GM21367 (cell line): Measurements from ENCODE around the gene BEST4.
"Not testable (repeated sequence)": the region's sequence is repeated elsewhere in the genome, so short reads cannot be mapped to it uniquely, and the experiment has no call there.

Source experiments
- ATAC-seq: cut with Tn5 transposase; IDR thresholded peaks from one replicate; pipeline ENCODE4 v1.9.1; 2021; ENCODE audit not compliant: unreplicated experiment

The BEST4 gene

GRCh38 chr1:44788120-44788860, at the start of gene BEST4:
Gene BEST4, minus strand, starts transcription at chr1:44788170. Its CDS starts 465 bp downstream, at chr1:44787705.
- no peak for ATAC-seq

DNA sequence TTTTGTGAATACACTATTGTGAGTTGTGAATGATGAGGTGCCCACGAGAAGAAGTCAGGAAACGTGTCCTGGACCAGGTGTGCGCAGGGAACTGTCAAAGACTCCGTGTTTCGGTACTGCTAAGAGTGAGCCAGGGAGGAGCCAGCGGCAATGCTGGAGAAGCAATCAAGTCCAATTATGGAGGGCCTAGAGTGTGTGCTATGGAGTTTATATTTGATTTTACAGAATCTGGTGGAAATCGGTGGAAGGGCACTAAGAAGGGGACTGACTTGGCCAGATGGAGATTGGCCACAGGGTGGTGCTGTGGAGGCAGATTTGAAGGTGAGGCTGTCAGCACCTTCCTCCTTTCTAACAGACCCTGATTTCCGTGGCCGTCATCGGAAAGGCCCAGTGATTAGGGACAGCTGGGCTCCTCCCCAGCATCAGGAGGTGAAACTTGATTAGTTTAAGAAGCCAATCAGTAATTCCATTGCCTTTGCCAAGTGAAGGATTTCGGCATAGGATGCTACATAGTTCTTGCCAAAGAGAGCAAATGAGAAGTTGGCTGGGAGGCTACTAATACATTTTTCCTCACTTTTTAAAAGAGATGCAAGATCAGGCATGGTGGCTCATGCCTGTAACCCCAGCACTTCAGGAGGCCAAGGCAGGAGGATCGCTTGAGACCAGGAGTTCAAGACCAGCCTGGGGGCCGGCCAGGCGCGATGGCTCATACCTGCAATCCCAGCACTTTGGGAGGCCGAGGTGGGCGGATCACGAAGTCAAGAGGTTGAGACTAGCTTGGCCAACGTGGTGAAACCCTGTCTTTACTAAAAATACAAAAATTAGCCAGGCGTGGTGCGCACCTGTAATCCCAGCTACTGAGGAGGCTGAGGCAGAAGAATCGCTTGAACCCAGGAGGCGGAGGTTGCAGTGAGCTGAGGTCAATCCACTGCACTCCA, 48.0 kb upstream of the BEST4 start:
- ATAC-seq = peak; percentile 71

DNA sequence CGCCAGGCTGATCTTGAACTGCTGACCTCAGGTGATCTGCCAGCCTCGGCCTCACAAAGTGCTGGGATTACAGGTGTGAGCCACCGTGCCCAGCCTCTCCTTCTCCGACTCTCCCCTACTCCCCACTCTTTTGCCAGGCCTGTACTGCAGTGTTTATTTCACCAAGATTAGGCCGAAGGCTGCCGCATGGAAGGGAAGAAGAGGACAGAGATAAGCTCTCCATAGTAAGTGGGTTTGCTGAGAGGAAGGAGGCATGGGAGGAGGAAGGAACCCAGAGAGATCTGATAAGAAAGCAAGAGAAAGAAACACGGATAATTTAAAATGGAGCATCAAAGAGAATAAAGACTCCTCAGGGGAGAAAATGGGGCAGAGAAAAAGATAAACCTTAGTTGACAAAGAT, 46.4 kb upstream of the BEST4 start:
- ATAC-seq = no peak

GRCh38 chr1:44832056-44832705, 44.2 kb upstream of the BEST4 start:
- ATAC-seq = no peak

- ATAC-seq = no peak
These were observed 43.5 kb upstream of the BEST4 start for GRCh38 chr1:44831516-44831915.

- no peak for ATAC-seq
These were observed 42.9 kb upstream of the BEST4 start for GRCh38 chr1:44830900-44831304.

- no peak for ATAC-seq
These were observed 41.8 kb upstream of the BEST4 start for GRCh38 chr1:44829506-44830384.

DNA sequence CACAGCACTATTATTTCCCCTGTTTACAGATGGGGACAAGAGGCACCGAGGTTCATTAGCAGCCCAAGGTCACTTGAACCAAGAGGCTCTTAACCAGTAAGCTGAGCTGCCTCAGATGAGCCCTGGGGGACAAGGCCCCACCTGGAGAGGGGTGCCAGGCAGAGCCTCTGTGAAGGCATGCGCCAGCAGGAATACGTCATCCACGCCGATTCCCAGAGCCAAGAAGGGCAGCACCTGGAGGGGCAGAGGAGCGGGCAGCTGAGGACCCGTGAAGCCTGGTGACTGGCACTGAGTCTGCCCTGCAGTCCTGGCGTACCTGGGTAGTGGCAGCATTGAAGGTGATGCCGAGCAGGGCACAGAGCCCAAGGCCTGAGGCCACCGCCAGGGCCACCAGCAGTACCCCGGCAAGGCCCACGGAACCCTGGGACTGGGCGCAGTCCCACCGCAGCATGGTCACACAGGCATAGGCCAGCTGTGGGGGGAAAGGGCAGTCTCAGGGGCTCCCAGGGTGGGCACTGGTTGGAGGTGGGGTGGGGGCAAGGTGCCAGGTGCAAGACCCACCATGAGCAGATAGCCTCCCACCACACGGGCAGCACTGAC, 41.0 kb upstream of the BEST4 start:
- ATAC-seq = no peak

DNA sequence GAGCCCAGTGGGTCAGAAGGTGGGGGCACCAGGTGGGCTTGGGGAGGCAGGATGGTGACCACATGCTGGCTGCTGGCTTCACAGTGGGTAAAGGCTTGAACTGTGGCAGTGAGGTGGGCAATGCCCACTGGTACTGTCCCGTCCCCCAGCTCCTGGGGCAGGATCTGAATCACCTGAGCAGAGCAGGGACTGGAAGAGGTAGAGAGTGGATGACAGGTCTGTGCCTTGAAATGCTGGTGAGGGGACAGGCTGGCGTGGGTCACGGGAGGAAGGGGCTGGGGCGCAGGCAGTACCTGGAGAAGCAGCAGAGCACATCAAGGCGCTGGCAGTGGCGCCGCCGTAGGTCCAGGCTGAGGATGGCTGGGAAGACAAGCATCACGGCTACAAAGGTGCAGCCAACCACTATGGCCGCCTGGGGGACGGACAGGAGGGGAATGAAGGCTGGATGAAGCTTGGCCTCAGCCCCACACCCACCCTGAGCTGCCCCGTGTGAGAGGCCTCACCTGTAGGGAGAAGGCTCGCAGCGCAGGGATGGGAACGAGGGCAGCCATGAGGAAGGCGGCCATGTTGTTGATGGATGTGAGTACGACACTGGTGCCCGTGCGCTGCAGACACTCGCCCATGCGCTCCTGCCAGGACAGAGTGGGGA, 40.2 kb upstream of the BEST4 start:
- ATAC-seq = no peak

DNA sequence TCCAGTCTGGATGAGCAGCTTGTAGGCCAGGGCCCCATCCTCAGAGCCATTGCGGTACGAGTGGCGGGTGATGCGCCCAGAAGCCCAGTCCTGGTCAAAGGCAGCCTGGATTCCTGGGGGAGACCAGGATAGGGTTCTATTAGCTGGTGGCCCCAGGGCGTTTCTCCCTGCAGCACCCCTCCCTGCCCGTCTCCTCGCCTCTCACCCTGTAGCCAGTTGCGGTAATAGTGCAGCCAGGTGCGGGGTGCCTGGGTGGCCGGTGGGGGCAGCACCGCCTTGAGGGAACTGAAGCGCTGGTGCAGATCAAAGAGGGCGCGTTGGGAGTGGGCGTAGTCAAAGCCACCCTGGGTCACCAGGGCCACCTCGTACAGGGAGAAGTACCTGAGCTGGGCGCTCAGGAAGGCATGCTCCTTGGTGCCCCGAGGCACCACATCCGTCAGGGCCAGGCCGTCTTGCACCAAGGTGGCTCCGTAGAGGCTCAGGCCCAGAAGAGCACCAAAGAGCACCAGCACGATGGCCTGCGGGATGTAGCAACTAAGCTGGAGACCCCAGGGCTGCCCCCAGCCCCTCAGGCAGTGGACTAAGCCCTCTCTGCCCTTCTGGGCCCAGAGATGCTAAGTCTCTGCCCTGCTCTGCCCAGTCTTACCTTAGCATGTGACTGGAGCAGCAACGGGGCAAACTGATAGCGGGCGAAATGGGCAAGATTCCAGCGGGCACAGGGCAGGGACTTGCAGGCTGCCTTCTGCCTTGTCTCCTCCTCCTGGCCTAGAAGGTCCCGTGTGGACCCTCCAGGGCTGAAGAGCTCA, 39.4 kb upstream of the BEST4 start:
- no peak for ATAC-seq

GRCh38 chr1:44826375-44827196, 38.6 kb upstream of the BEST4 start:
- ATAC-seq = no peak

DNA sequence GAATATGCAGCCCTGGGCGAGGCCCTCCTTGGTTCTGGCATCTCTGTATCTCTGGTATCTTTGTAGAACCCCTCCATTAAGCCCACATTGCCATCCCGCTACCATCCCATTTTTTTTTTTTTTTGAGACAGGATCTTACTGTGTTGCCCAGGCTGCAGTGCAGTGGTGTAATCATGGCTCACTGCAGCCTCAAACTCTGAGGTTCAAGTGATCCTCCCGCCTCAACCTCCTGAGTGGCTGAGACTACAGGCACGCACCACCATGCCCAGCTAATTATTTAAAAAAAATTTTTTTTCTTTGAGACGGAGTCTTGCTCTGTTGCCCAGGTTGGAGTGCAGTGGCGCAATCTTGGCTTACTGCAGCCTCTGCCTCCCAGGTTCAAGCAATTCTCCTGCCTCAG, 36.4 kb upstream of the BEST4 start:
- ATAC-seq = not testable (repeated sequence)

- ATAC-seq = no peak
These were observed 35.0 kb upstream of the BEST4 start for GRCh38 chr1:44822981-44823451.

- no peak for ATAC-seq
These were observed 34.2 kb upstream of the BEST4 start for GRCh38 chr1:44822131-44822701.

DNA sequence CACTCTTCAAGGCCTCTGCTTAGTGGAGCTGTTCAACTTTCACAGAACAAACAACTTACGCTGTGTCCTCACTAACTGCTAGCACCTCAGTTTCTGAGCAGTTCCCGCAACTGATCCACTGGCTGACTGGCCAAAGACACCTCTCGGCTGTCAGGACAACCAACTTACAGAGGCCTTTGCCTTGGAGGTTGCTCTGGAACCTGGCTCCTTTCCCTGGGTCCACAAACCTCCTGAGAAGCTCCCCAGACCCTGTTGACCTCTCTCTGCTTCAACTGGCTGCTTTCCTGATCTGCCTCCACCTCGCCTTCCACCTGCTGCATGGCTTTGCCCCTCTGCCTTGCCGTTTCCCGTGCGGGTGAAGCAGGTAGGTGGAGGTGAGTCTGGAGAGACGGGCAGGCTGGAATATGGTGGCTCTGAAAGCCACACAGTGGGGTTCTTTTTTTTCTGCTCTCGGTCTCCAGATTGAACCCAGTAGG, 33.3 kb upstream of the BEST4 start:
- no peak for ATAC-seq

DNA sequence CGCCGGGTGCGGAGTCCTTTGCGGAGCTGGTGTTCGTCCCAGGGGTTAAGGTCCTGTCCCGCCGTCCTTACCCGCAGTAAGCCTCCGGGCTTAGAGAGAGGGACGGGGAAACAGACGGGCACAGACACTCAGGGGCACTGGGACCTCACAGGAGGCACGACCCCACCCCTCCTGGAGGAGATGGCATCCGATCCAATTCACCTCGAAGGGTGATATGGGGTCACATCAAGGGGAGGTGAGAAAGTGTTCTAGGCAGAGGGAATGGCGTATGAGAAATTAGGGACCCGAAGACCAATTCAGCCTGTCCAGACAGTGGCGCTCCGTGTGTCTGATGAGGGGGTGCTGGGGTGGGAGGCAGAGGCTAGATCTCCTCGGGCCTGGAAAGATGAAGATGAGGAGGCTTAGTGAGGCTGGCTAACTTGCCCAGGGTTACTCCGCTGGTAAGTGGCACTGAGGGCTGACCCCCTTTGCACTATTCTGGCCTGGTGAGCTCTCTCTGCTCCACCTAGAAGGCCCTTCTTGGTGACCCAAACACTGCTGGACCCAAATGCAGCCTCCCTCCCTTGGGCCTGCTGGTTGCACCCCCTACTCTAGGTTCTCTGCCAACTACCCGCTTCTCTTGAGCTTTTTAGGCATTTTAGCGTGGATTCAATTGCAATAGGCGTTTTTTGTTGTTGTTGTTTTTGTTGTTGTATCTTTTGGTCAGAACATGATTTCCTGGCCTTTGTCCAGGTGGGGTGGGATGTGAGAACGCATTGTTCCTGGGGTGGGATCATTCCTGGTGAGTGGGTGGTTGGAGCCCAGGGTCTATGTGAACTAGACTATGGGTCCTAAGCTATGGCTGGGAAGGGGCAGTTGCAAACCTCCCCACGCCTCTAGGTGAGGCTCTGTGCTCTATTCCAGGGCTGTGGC, 32.6 kb upstream of the BEST4 start:
- ATAC-seq = no peak
